ENCODE results near the gene ZDHHC13.

The ZDHHC13 gene

DNA sequence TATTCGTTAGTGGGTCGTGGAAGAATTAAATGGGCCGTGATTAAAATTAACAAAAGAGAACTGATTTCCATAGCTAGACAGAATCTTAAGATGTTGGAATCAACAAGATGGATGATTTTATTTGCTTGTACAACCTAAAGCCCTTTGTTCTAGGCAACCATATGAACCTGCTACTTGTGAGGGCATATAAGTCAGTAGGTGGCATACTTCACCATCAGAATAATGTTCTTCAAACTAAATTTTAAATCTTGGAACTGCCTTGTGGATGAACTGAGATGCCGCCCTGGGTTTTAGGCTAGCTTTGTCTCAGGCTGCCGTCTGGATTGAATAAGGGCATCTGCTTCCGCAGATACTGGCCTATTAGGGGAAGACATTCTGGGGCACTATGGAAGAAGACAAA lies 43.9 kb downstream of the ZDHHC13 start:
- no peak overlapping the region for H3K27ac ChIP-seq
- TF ChIP-seq, protein P1, sequence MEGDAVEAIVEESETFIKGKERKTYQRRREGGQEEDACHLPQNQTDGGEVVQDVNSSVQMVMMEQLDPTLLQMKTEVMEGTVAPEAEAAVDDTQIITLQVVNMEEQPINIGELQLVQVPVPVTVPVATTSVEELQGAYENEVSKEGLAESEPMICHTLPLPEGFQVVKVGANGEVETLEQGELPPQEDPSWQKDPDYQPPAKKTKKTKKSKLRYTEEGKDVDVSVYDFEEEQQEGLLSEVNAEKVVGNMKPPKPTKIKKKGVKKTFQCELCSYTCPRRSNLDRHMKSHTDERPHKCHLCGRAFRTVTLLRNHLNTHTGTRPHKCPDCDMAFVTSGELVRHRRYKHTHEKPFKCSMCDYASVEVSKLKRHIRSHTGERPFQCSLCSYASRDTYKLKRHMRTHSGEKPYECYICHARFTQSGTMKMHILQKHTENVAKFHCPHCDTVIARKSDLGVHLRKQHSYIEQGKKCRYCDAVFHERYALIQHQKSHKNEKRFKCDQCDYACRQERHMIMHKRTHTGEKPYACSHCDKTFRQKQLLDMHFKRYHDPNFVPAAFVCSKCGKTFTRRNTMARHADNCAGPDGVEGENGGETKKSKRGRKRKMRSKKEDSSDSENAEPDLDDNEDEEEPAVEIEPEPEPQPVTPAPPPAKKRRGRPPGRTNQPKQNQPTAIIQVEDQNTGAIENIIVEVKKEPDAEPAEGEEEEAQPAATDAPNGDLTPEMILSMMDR (IDR thresholded peaks at IDR 0.05), result no peak
- TF ChIP-seq ZFX (IDR thresholded peaks at IDR 0.05; ENCODE audit: borderline replicate concordance), result no peak

DNA sequence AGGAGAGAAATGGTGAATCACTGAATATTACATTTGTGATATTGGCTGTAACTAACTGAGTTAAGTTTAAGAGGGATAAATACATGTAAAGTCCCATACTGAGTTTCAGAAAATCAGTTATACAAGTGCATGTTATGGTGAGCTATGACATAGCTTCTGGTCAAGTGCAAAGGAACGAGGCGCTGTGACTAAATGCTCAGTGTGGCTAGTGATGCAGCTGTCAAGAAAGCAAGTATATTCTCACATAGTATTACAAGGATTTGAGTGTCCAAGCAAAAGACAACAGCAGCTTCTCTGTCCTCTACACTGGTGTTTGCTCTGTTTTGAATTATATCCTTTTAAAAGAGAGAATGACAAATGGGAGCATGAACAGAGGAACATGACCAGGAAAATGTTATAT lies 44.7 kb downstream of the ZDHHC13 start:
- TF ChIP-seq, protein P1 (IDR thresholded peaks at IDR 0.05), result no peak
- no peak for TF ChIP-seq ZFX (IDR thresholded peaks at IDR 0.05; ENCODE audit: borderline replicate concordance)
- no peak overlapping the region for H3K27ac ChIP-seq

- TF ChIP-seq, protein P1 (IDR thresholded peaks at IDR 0.05), result no peak
- no peak for TF ChIP-seq ZFX (IDR thresholded peaks at IDR 0.05; ENCODE audit: borderline replicate concordance)
- H3K27ac ChIP-seq, result no peak overlapping the region
Measured at GRCh38 chr11:19162951-19163505, 46.1 kb downstream of the ZDHHC13 start.

- TF ChIP-seq, protein P1 (IDR thresholded peaks at IDR 0.05), result no peak
- TF ChIP-seq ZFX (IDR thresholded peaks at IDR 0.05; ENCODE audit: borderline replicate concordance), result no peak
- no peak overlapping the region for H3K27ac ChIP-seq
Measured at GRCh38 chr11:19163617-19164016, 46.6 kb downstream of the ZDHHC13 start.

DNA sequence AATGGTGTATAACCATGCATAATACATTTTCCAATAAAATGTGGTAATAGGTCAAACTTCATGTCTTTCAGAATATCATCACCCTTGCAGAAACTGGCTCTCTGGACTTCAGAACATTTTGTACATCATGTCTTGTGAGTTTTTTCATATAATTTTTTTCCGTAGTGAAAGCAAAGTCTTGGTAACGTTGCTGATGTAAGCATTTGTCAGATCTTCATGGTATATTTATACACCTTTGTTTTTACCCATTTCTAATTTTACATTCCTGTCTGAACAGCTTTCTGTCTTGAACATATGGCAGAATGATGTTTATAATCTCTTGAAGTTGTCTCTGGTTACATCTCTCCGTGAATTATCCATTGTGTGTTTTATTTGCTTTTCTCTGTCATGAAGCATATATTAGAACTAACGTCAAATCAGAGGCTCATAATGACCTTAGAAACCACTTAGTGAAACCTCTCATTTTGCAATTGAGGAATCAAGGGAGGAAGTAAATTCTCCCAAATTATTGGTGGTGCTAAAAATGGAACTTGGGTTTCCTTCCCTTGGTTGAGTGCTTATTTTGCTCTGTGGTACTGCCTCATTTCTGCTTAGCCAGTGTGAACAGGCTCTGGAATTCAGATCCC lies 47.4 kb downstream of the ZDHHC13 start:
- H3K27ac ChIP-seq, result no peak overlapping the region
- TF ChIP-seq ZFX (IDR thresholded peaks at IDR 0.05; ENCODE audit: borderline replicate concordance), result no peak
- TF ChIP-seq, protein P1 (IDR thresholded peaks at IDR 0.05), result no peak

DNA sequence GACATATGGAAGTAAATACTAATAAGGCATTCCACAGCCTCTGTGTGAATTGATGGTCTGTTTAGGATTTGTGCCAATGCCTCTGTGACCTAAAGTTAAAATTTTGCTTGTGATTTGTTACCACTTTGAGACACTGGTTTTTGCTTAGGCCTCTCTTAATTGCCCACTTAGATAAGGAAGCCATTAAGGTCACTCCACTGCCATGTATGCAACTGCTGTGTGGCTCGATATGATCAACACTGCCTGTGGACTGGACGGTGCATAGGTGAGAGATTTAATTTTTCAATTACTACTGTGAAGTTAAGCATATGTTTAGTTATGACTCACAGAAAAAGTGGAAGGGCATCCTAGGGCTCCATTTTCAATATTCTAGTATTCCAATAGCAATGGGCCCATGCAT lies 47.9 kb downstream of the ZDHHC13 start:
- no peak for TF ChIP-seq ZFX (IDR thresholded peaks at IDR 0.05; ENCODE audit: borderline replicate concordance)
- TF ChIP-seq, protein P1 (IDR thresholded peaks at IDR 0.05), result no peak
- no peak overlapping the region for H3K27ac ChIP-seq

DNA sequence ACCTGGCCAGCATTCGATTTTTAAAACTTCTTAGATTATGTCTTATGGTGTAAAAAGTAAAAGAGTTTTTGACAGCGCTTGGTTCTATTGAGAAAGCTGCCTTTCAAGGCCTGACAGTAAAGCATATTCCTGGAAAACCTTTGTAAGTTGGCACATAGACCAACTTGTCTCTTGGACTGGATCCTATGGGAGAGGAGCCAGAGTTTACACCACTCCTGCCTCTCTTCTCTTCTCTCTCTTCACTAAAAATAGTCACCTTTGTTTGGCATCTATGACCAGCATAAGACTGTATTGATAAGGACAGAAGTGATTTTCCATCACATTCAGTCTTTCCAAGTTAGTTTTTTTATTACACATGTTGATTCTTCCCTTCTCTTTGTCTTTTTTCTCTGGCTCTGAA lies 51.1 kb downstream of the ZDHHC13 start:
- no peak for TF ChIP-seq ZFX (IDR thresholded peaks at IDR 0.05; ENCODE audit: borderline replicate concordance)
- TF ChIP-seq, protein P1 (IDR thresholded peaks at IDR 0.05), result no peak
- H3K27ac ChIP-seq, result no peak overlapping the region
